ENCODE measurements around the gene INHBB. TPM values are rescaled to one million over a fixed set of nuclear protein-coding genes. Genes with fewer than 3 reads are reported as not detected.

Gene INHBB
- total and polyA plus RNA-seq, 7 donors: 0.60 to 1.8 (median 1.2) TPM; not detected in 1

DNA sequence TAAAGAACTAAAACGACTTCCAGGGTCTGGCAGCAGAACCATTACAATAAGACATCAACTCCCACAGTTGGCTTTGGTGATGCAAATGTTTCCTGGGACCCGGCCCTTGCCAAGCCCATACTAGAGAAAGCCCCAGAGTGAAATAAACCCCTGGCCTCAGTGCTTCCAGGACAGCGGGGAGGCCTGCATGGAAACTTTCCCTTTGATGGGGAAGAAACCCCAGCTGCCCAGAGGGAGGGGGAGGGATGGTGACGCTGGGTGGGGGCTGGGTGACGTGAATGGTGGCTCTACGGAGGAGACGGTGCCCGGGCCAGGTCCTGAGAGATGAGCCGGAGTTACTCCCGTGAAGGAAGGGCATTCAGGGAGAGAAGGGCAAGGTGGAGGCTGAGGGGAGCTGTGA lies 27.5 kb downstream of the INHBB start:
- Histone ChIP-seq H3K9me3 (no peaks in the 10 kb centered on the region), H3K36me3 (no peaks in the 10 kb centered on the region), H3K4me3 (no peak overlapping the region), H3K27me3 (peaks cover 0 to 7% (median 0%) of the 10 kb centered on the region in 3 donors), H3K27ac (no peak overlapping the region), H3K4me1 (no peaks in the 10 kb centered on the region)
- DNase-seq: no peak
- WGBS, 2 donors: 58 to 70% methylated on average over 10 of the region's 10 CpGs
- TF ChIP-seq, protein P1, sequence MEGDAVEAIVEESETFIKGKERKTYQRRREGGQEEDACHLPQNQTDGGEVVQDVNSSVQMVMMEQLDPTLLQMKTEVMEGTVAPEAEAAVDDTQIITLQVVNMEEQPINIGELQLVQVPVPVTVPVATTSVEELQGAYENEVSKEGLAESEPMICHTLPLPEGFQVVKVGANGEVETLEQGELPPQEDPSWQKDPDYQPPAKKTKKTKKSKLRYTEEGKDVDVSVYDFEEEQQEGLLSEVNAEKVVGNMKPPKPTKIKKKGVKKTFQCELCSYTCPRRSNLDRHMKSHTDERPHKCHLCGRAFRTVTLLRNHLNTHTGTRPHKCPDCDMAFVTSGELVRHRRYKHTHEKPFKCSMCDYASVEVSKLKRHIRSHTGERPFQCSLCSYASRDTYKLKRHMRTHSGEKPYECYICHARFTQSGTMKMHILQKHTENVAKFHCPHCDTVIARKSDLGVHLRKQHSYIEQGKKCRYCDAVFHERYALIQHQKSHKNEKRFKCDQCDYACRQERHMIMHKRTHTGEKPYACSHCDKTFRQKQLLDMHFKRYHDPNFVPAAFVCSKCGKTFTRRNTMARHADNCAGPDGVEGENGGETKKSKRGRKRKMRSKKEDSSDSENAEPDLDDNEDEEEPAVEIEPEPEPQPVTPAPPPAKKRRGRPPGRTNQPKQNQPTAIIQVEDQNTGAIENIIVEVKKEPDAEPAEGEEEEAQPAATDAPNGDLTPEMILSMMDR (IDR thresholded peaks at IDR 0.05): no peak
- no peak for TF ChIP-seq POLR2AphosphoS5 (IDR thresholded peaks at IDR 0.05)
- TF ChIP-seq POLR2A (IDR thresholded peaks at IDR 0.05): no peak
- no peak for TF ChIP-seq EP300 (IDR thresholded peaks at IDR 0.05)
- intact Hi-C loops (cut with DNase I): no loop called here

DNA sequence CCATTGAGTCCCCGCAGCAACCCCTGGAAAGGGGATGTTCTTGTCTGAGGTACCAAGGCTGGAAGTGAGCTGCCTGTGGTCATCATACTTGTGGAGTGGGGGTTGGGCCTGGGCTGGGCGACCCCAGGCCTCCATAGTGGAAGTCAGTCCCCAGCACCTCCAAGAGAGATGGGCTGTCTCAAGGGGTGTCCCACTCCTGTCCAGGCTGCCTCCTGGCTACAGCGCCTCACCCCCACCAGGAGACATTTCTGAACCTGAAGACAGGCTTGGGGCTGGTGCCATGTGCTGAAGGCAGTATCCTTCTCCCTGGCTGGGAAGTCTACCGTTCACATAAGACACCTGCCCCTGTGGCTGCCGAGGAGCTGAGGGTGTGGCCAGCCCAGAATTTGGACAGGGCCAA lies 28.9 kb downstream of the INHBB start:
- Histone ChIP-seq H3K36me3 (no peaks in the 10 kb centered on the region), H3K4me1 (no peaks in the 10 kb centered on the region), H3K4me3 (no peak overlapping the region), H3K27ac (no peak overlapping the region), H3K9me3 (no peaks in the 10 kb centered on the region), H3K27me3 (peaks cover 0 to 7% (median 0%) of the 10 kb centered on the region in 3 donors)
- no peak for TF ChIP-seq POLR2AphosphoS5 (IDR thresholded peaks at IDR 0.05)
- TF ChIP-seq EP300 (IDR thresholded peaks at IDR 0.05): no peak
- no peak for TF ChIP-seq POLR2A (IDR thresholded peaks at IDR 0.05)
- TF ChIP-seq, protein P1 (IDR thresholded peaks at IDR 0.05): no peak
- intact Hi-C loops (cut with DNase I): no loop called here
- DNase-seq: no peak
- WGBS, 2 donors: 72 to 83% methylated on average over 5 of the region's 5 CpGs

DNA sequence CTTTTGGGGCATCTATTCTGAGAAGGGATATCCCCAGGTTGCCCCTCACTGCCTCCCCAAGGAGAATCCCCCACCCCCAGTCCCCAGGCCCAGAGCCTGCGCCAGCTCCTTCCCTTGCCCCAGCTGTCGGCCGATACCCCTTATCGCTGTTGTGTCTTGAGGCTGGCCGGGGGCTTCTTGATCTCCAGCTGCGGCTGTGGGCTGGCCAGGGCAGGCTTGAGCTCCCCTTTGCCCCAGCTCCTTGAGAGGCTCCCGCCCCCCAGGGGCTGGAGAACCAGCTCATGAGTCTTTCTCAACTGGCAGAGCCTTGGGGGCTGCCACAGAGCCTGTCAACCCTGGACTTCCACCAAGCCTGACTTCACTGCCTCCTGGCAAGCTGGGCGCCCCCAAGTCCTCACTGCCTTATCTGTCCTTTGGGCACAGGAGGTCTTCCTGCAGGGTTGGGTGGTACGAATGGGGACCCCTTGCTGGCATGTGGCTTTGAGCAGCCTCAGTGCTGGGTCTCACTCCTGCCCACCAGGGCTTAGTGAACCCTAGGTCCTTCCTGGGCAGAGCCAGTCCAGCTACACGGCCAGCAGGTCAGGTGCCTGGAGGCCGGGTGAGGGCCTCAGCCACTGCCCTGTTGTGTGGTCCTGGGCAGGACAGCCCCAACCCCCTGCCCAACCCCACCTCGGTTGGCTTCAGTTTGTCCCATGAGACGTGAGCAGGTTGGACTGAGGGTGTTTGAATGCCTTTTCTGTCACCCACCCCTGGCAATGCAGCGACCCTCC lies 29.5 kb downstream of the INHBB start:
- no peak overlapping the region for H3K4me3 ChIP-seq
- DNase-seq: no peak
- no peaks in the 10 kb centered on the region for H3K36me3 ChIP-seq
- no peaks in the 10 kb centered on the region for H3K4me1 ChIP-seq
- H3K27ac ChIP-seq: no peak overlapping the region
- TF ChIP-seq, protein P1 (IDR thresholded peaks at IDR 0.05): no peak
- no peak for TF ChIP-seq EP300 (IDR thresholded peaks at IDR 0.05)
- TF ChIP-seq POLR2AphosphoS5 (IDR thresholded peaks at IDR 0.05): no peak
- no peak for TF ChIP-seq POLR2A (IDR thresholded peaks at IDR 0.05)
- WGBS, 2 donors: 88 to 89% methylated on average over 14 of the region's 14 CpGs
- H3K27me3 ChIP-seq: peaks cover 0 to 7% (median 0%) of the 10 kb centered on the region in 3 donors
- no peaks in the 10 kb centered on the region for H3K9me3 ChIP-seq
- intact Hi-C loops (cut with DNase I): no loop called here

DNA sequence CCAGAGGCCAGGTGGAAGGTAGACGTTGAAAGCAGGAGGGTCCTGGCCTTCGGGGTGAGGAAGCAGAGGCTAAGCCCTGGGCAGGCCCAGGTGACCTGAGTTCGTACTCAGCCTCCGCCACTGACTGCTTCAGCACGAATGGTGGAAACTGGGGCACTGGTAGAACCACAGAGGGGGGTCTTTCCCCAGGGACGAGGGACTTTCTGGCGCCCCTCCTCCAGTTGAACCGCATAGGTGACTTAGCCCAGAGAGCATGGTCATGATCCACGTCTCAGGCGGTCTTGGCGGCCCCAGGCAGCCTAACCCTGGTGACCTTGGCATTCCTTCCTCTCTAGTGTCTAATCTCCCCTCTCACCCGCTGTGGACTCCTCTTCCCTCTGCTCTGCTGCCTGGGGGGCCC lies 30.2 kb downstream of the INHBB start:
- Histone ChIP-seq H3K27me3 (peaks cover 0 to 7% (median 0%) of the 10 kb centered on the region in 3 donors), H3K9me3 (no peaks in the 10 kb centered on the region), H3K36me3 (no peaks in the 10 kb centered on the region), H3K4me3 (no peak overlapping the region), H3K4me1 (no peaks in the 10 kb centered on the region), H3K27ac (no peak overlapping the region)
- intact Hi-C loops (cut with DNase I): no loop called here
- DNase-seq: no peak
- TF ChIP-seq POLR2AphosphoS5 (IDR thresholded peaks at IDR 0.05) (no peak), POLR2A (IDR thresholded peaks at IDR 0.05) (no peak), EP300 (IDR thresholded peaks at IDR 0.05) (no peak)
- TF ChIP-seq, protein P1 (IDR thresholded peaks at IDR 0.05): no peak
- 79 to 80% methylated on average over 12 of the region's 12 CpGs for WGBS, 2 donors
